Measurements from ENCODE around the gene ACTBL2.

GRCh38 chr5:57448751-57449150 is 33.9 kb downstream of the ACTBL2 start:
- TF ChIP-seq, protein P1, sequence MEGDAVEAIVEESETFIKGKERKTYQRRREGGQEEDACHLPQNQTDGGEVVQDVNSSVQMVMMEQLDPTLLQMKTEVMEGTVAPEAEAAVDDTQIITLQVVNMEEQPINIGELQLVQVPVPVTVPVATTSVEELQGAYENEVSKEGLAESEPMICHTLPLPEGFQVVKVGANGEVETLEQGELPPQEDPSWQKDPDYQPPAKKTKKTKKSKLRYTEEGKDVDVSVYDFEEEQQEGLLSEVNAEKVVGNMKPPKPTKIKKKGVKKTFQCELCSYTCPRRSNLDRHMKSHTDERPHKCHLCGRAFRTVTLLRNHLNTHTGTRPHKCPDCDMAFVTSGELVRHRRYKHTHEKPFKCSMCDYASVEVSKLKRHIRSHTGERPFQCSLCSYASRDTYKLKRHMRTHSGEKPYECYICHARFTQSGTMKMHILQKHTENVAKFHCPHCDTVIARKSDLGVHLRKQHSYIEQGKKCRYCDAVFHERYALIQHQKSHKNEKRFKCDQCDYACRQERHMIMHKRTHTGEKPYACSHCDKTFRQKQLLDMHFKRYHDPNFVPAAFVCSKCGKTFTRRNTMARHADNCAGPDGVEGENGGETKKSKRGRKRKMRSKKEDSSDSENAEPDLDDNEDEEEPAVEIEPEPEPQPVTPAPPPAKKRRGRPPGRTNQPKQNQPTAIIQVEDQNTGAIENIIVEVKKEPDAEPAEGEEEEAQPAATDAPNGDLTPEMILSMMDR (IDR thresholded peaks at IDR 0.05) = no peak
- TF ChIP-seq POLR2A (IDR thresholded peaks at IDR 0.05) = no peak
